Prostate gland (tissue), 2 donors: ENCODE data around the gene MED15.

Experiments used
- CTCF ChIP-seq, 4 experiments: fragments of 200-600 bp in 2 of 4; fragments of 450-650 bp in 2 of 4; sonication (generic) in 2 of 4; IDR thresholded peaks; 1 replicate in 3 of 4; 2 replicates in 1 of 4; pipeline ENCODE4 v1.5.1; 2016 to 2019; ENCODE audit warnings: antibody characterized with exemption in 4 of 4, mild to moderate bottlenecking in 2 of 4, moderate library complexity in 2 of 4
- POLR2A ChIP-seq: fragments of 450-650 bp; IDR thresholded peaks from one replicate; pipeline ENCODE4 v1.6.1; 2016; ENCODE audit warnings: antibody characterized with exemption, mild to moderate bottlenecking
- POLR2AphosphoS5 ChIP-seq: sonication (generic); formaldehyde crosslinking; IDR thresholded peaks from one replicate; pipeline ENCODE4 v1.6.1; 2017; ENCODE audit warnings: antibody characterized with exemption

- no peak for TF ChIP-seq POLR2A
- no peak for TF ChIP-seq CTCF (IDR thresholded peaks at IDR 0.05)
- TF ChIP-seq POLR2AphosphoS5 = peak; percentile 42
Measured at GRCh38 chr22:20499769-20500168, 7.6 kb upstream of the MED15 start.
